Endothelial cell of umbilical vein (primary cell): ENCODE data around the gene RAP2A. TPM values are rescaled to one million over a fixed set of nuclear protein-coding genes. Genes with fewer than 3 reads are reported as not detected.

ENCODE experiments used
- BruUV-seq: library from RNA; stranded (reverse); fragments of 400-500 nt; replicated peaks from 2 replicates; lab custom pipeline; 2021; lab: Mats Ljungman, UMichigan
- CTCF ChIA-PET: fragments of 300-600, 350-600 bp; sonication (Branson Sonifier 250); formaldehyde crosslinking; loops from one replicate; lab custom pipeline; 2021; ENCODE audit warnings: antibody characterized with exemption, inconsistent platforms; lab: Charles Lee
- POLR2A ChIA-PET: fragments of 300-600, 350-600 bp; sonication (Branson Sonifier 250); formaldehyde crosslinking; loops from one replicate; lab custom pipeline; 2021; ENCODE audit warnings: antibody characterized with exemption, inconsistent platforms; lab: Charles Lee
- DNase-seq: peaks from one replicate; pipeline ENCODE4 v3.0.0-alpha.2; 2011; ENCODE audit warnings: low read depth, low spot score
- FAIRE-seq: peaks from 2 replicates; lab custom pipeline; 2011; peaks lifted over from hg19 to GRCh38; lab: Jason Lieb, UNC
- H2AFZ ChIP-seq: 2 replicates; pipeline ENCODE4 v1.6.0; 2012; ENCODE audit warnings: low read depth, low read length, control low read depth, inconsistent platforms
- H3K27ac ChIP-seq: 2 replicates; pipeline ENCODE4 v1.5.1; 2011; ENCODE audit warnings: low read depth, mild to moderate bottlenecking, control low read depth, low read length, moderate library complexity; ENCODE audit not compliant: insufficient read depth
- H3K27me3 ChIP-seq, 2 experiments: 2 replicates each; pipeline versions ENCODE4 v1.6.0 to v1.6.1; 2011; ENCODE audit warnings: low read length in 2 of 2, mixed read lengths in 1 of 2; ENCODE audit not compliant: control insufficient read depth in 2 of 2, insufficient read depth in 2 of 2
- H3K36me3 ChIP-seq, 2 experiments: 2 replicates in 1 of 2; 3 replicates in 1 of 2; pipeline ENCODE4 v1.5.1; 2011; ENCODE audit warnings: low read length in 2 of 2, mild to moderate bottlenecking in 1 of 2, moderate library complexity in 1 of 2; ENCODE audit not compliant: control insufficient read depth in 2 of 2, insufficient read depth in 2 of 2; ENCODE audit errors: extremely low read depth in 1 of 2
- H3K4me1 ChIP-seq: 3 replicates; pipeline ENCODE4 v1.5.1; 2011; ENCODE audit warnings: mild to moderate bottlenecking, low read length; ENCODE audit not compliant: control insufficient read depth, insufficient read depth; ENCODE audit errors: extremely low read depth
- H3K4me2 ChIP-seq: 2 replicates; pipeline ENCODE4 v1.6.1; 2011; ENCODE audit warnings: low read length, control low read depth, mixed read lengths; ENCODE audit not compliant: insufficient read depth
- H3K4me3 ChIP-seq, 3 experiments: fragments of 200-600 bp in 1 of 3; sonication (generic), shearing (Covaris generic) in 1 of 3; replicated peaks in 1 of 3; 2 replicates each; pipeline ENCODE4 v1.5.1; 2011 to 2016; ENCODE audit warnings: control low read depth in 3 of 3, low read length in 3 of 3, mild to moderate bottlenecking in 2 of 3, inconsistent platforms in 1 of 3, low read depth in 1 of 3, moderate library complexity in 1 of 3; ENCODE audit not compliant: insufficient read depth in 1 of 3
- H3K79me2 ChIP-seq: 2 replicates; pipeline ENCODE4 v1.6.0; 2012; ENCODE audit warnings: low read length, inconsistent platforms; ENCODE audit not compliant: control insufficient read depth, insufficient read depth
- H3K9ac ChIP-seq: replicated peaks from 2 replicates; pipeline ENCODE3; 2011; ENCODE audit warnings: low read length, control low read depth; ENCODE audit not compliant: insufficient read depth; ENCODE audit errors: extremely low read depth
- H3K9me1 ChIP-seq: replicated peaks from 3 replicates; pipeline ENCODE4 v1.6.0; 2011; ENCODE audit warnings: mild to moderate bottlenecking, low read length; ENCODE audit not compliant: control insufficient read depth, insufficient read depth; ENCODE audit errors: extremely low read depth
- H3K9me3 ChIP-seq: replicated peaks from 2 replicates; pipeline ENCODE4 v1.5.1; 2012; ENCODE audit warnings: low read length, inconsistent platforms; ENCODE audit not compliant: control insufficient read depth, insufficient read depth
- H4K20me1 ChIP-seq: replicated peaks from 2 replicates; pipeline ENCODE3; 2011; ENCODE audit warnings: mild to moderate bottlenecking, low read length; ENCODE audit not compliant: control insufficient read depth, insufficient read depth; ENCODE audit errors: extremely low read depth
- EZH2 ChIP-seq: IDR thresholded peaks from 2 replicates; pipeline ENCODE4 v1.6.1; 2012; ENCODE audit warnings: borderline replicate concordance, low read depth, mild to moderate bottlenecking, moderate library complexity, low read length, inconsistent platforms; ENCODE audit not compliant: severe bottlenecking
- FOS ChIP-seq: IDR thresholded peaks from 2 replicates; pipeline ENCODE4 v1.6.1; 2011; ENCODE audit warnings: mild to moderate bottlenecking, low read length, moderate library complexity, borderline replicate concordance; ENCODE audit not compliant: insufficient read depth
- GATA2 ChIP-seq: IDR thresholded peaks from 2 replicates; pipeline ENCODE4 v1.7.0; 2011; ENCODE audit warnings: low read depth, mild to moderate bottlenecking, moderate library complexity, mixed read lengths, low read length; ENCODE audit not compliant: insufficient read length, insufficient read depth
- JUN ChIP-seq: IDR thresholded peaks from 2 replicates; pipeline ENCODE4 v1.6.1; 2011; ENCODE audit warnings: borderline replicate concordance, low read depth; ENCODE audit not compliant: insufficient read length, insufficient read depth
- MYC ChIP-seq: IDR thresholded peaks from one replicate; pipeline ENCODE4 v1.6.1; 2011; ENCODE audit warnings: mild to moderate bottlenecking, low read depth, low read length
- POLR2A ChIP-seq: IDR thresholded peaks from 2 replicates; pipeline ENCODE4 v1.6.1; 2012; ENCODE audit warnings: low read depth, mild to moderate bottlenecking, control low read depth, low read length
- POLR2AphosphoS5 ChIP-seq: IDR thresholded peaks from 2 replicates; pipeline ENCODE4 v1.6.1; 2012; ENCODE audit warnings: low read depth, mild to moderate bottlenecking, control low read depth, low read length, moderate library complexity; ENCODE audit not compliant: insufficient read depth
- dilution Hi-C: fragments of 300-500 bp; cut with MboI; formaldehyde crosslinking; loops from one replicate; pipeline ENCODE4 v1.15.0; 2019; ENCODE audit warnings: low sequenced_read_pairs; ENCODE audit not compliant: extremely low pct_ligation_motif_present
- intact Hi-C: fragments of 100-400 bp; cut with micrococcal nuclease; formaldehyde crosslinking; loops from one replicate; pipeline ENCODE4 v1.10.0; 2022
- polyA plus RNA-seq, 4 experiments: library from polyadenylated mRNA; depleted of rRNA in 3 of 4; stranded (reverse) in 3 of 4; unstranded in 1 of 4; fragments of >200 nt; gene quantifications; 2 replicates each; pipeline versions ENCODE4 v1.2.1 to v1.2.3, GENCODE V29; 2011 to 2012; ENCODE audit warnings: missing spikeins in 1 of 4
- total RNA-seq: library from RNA; stranded (reverse); gene quantifications from 2 replicates; pipeline ENCODE4 v1.2.3, GENCODE V29; 2021
- TF ChIP-seq, protein P1 (sequence below): IDR thresholded peaks from 2 replicates; pipeline ENCODE4 v1.6.1; 2011; ENCODE audit not compliant: insufficient read depth, insufficient read length
- TF ChIP-seq, protein P2 (sequence below), 2 donors: IDR thresholded peaks; 1 replicate in 1 of 2; 2 replicates in 1 of 2; pipeline ENCODE4 v1.5.1; 2011; ENCODE audit warnings: low read length in 2 of 2, mild to moderate bottlenecking in 2 of 2, moderate library complexity in 2 of 2, control low read depth in 1 of 2, inconsistent platforms in 1 of 2, low read depth in 1 of 2; ENCODE audit not compliant: insufficient read depth in 1 of 2; ENCODE audit errors: extremely low read depth in 1 of 2

Gene RAP2A
- total and polyA plus RNA-seq, 2 donors (not counting 3 experiments of a cell fraction or from before 2014, with no cell fraction given): 7.8 to 44.4 TPM

DNA sequence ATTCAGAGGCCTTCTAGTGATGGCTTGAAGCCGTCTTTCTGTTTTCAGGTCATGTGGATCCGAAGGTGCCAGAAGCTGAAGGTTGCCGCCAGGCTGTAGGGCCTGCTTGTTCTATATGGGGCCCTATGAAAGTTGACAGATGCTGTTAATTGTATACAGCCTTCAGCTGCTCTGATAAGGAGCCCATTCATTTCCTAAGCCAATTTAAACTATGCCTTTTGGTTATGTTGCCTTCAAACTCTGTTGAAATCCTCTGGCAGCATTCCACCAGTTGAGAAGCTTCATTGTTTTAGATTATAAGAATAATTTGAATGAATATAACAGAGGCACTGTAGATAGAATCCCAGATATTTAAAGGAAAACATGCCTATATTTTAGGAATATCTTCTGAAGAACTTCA is 34.4 kb downstream of the RAP2A start:
- H3K4me2 ChIP-seq: no peak overlapping the region
- no peak overlapping the region for H3K4me3 ChIP-seq
- H4K20me1 ChIP-seq: peaks cover 2% of the 10 kb centered on the region
- no peak for DNase-seq
- no peak for TF ChIP-seq JUN
- TF ChIP-seq, protein P1, sequence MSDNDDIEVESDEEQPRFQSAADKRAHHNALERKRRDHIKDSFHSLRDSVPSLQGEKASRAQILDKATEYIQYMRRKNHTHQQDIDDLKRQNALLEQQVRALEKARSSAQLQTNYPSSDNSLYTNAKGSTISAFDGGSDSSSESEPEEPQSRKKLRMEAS: no peak
- TF ChIP-seq, protein P2, sequence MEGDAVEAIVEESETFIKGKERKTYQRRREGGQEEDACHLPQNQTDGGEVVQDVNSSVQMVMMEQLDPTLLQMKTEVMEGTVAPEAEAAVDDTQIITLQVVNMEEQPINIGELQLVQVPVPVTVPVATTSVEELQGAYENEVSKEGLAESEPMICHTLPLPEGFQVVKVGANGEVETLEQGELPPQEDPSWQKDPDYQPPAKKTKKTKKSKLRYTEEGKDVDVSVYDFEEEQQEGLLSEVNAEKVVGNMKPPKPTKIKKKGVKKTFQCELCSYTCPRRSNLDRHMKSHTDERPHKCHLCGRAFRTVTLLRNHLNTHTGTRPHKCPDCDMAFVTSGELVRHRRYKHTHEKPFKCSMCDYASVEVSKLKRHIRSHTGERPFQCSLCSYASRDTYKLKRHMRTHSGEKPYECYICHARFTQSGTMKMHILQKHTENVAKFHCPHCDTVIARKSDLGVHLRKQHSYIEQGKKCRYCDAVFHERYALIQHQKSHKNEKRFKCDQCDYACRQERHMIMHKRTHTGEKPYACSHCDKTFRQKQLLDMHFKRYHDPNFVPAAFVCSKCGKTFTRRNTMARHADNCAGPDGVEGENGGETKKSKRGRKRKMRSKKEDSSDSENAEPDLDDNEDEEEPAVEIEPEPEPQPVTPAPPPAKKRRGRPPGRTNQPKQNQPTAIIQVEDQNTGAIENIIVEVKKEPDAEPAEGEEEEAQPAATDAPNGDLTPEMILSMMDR (IDR thresholded peaks at IDR 0.05; ENCODE audit: extremely low read depth in 1 of 2, insufficient read depth in 1 of 2, low read depth in 1 of 2, low read length in 2 of 2): no peak
- no peak for TF ChIP-seq POLR2A
- TF ChIP-seq FOS: no peak
- no peak for TF ChIP-seq EZH2
- no peak for TF ChIP-seq POLR2AphosphoS5
- TF ChIP-seq MYC: no peak
- no peak for TF ChIP-seq GATA2
- no peaks in the 10 kb centered on the region for H3K9me3 ChIP-seq
- intact Hi-C loops: no loop called here
- no peaks in the 10 kb centered on the region for H3K9me1 ChIP-seq
- no peak overlapping the region for H3K9ac ChIP-seq
- no TSS peak for BruUV-seq
- POLR2A ChIA-PET: no interaction called here
- H3K27me3 ChIP-seq: no peaks in the 10 kb centered on the region
- H3K27ac ChIP-seq: no peak overlapping the region
- no peak for FAIRE-seq
- no peaks in the 10 kb centered on the region for H3K4me1 ChIP-seq
- no peaks in the 10 kb centered on the region for H3K36me3 ChIP-seq
- H3K79me2 ChIP-seq: no peaks in the 10 kb centered on the region
- dilution Hi-C loops: no loop called here
- H2AFZ ChIP-seq: no peak overlapping the region
- CTCF ChIA-PET: interaction anchor here (1.3 to 1.4 kb wide), 2 partner anchors 9 to 12 kb away, joined by 3 to 5 read pairs; no protein-coding TSS in a partner anchor
